PC-9 (cell line): ENCODE data around the gene DEFB124. TPM values are rescaled to one million over a fixed set of nuclear protein-coding genes. Genes with fewer than 3 reads are reported as not detected.
"Not testable (repeated sequence)": the region's sequence is repeated elsewhere in the genome, so short reads cannot be mapped to it uniquely, and the experiment has no call there.

Experiments
- BruUV-seq: library from RNA; stranded (reverse); fragments of 400-500 nt; replicated peaks from 2 replicates; lab custom pipeline; 2021; lab: Mats Ljungman, UMichigan
- CTCF ChIA-PET: fragments of 300-600 bp; sonication (Branson Sonifier 250); formaldehyde crosslinking; loops from one replicate; lab custom pipeline; 2022; ENCODE audit warnings: antibody characterized with exemption; lab: Charles Lee
- POLR2A ChIA-PET: fragments of 300-600 bp; sonication (Branson Sonifier 250); formaldehyde crosslinking; loops from one replicate; lab custom pipeline; 2022; ENCODE audit warnings: antibody characterized with exemption; ENCODE audit not compliant: unreplicated experiment; lab: Charles Lee
- DNase-seq, 2 experiments: peaks; one replicate each; pipeline versions ENCODE4 v3.0.0 to v3.0.0-alpha.2; 2015 to 2022; ENCODE audit warnings: mixed read lengths in 1 of 2
- H2AFZ ChIP-seq: fragments of 200-600 bp; sonication (generic); 2 replicates; pipeline ENCODE4 v1.8.1; 2017; ENCODE audit warnings: antibody characterized with exemption
- H3F3A ChIP-seq: fragments of 200-600 bp; sonication (generic); 2 replicates; pipeline ENCODE4 v1.8.1; 2017; ENCODE audit warnings: antibody characterized with exemption, mild to moderate bottlenecking, low read depth; ENCODE audit not compliant: insufficient read depth
- H3K27ac ChIP-seq: fragments of 200-600 bp; sonication (generic); 2 replicates; pipeline ENCODE4 v1.6.1; 2016; ENCODE audit warnings: mixed run types
- H3K27me3 ChIP-seq: fragments of 200-600 bp; sonication (generic); 2 replicates; pipeline ENCODE4 v1.6.1; 2016; ENCODE audit warnings: low read depth, mixed run types; ENCODE audit not compliant: insufficient read depth
- H3K36me3 ChIP-seq: fragments of 200-600 bp; sonication (generic); 2 replicates; pipeline ENCODE4 v1.6.1; 2016; ENCODE audit warnings: low read depth, mixed run types
- H3K4me1 ChIP-seq: fragments of 200-600 bp; sonication (generic); replicated peaks from 2 replicates; pipeline ENCODE4 v1.6.1; 2016; ENCODE audit warnings: mixed run types; ENCODE audit not compliant: insufficient read depth
- H3K4me2 ChIP-seq: fragments of 200-600 bp; sonication (generic); 2 replicates; pipeline ENCODE4 v1.6.1; 2017; ENCODE audit warnings: mixed run types
- H3K4me3 ChIP-seq: fragments of 200-600 bp; sonication (generic); 2 replicates; pipeline ENCODE4 v1.6.1; 2016; ENCODE audit warnings: mixed run types
- H3K79me2 ChIP-seq: fragments of 200-600 bp; sonication (generic); 2 replicates; pipeline ENCODE4 v1.6.1; 2017; ENCODE audit warnings: low read depth, mixed run types
- H3K9me2 ChIP-seq: fragments of 200-600 bp; sonication (generic); 2 replicates; pipeline ENCODE4 v1.8.1; 2017; ENCODE audit warnings: mild to moderate bottlenecking; ENCODE audit not compliant: insufficient read depth
- H3K9me3 ChIP-seq: fragments of 200-600 bp; sonication (generic); 2 replicates; pipeline ENCODE4 v1.8.1; 2016; ENCODE audit warnings: low read depth; ENCODE audit not compliant: insufficient read depth
- H4K20me1 ChIP-seq: fragments of 200-600 bp; sonication (generic); 2 replicates; pipeline ENCODE4 v1.8.1; 2017; ENCODE audit not compliant: insufficient read depth
- CTCF ChIP-seq: fragments of 200-600 bp; sonication (generic); conservative IDR thresholded peaks from 2 replicates; pipeline ENCODE4 v1.6.1; 2017; ENCODE audit warnings: mixed run types, antibody characterized with exemption, mild to moderate bottlenecking, moderate library complexity
- EZH2 ChIP-seq: fragments of 200-600 bp; sonication (generic); IDR thresholded peaks from 2 replicates; pipeline ENCODE4 v1.8.0; 2017; ENCODE audit warnings: antibody characterized with exemption, low read depth
- intact Hi-C: fragments of 100-400 bp; cut with micrococcal nuclease; formaldehyde crosslinking; loops from one replicate; pipeline ENCODE4 v1.10.0; 2022; ENCODE audit not compliant: unreplicated experiment
- total RNA-seq: library from RNA; stranded (reverse); gene quantifications from 2 replicates; pipeline ENCODE4 v1.2.3, GENCODE V29; 2021

Gene DEFB124
- total RNA-seq, 1 experiment from 2014 or later, result not detected

- no peaks in the 10 kb centered on the region for H4K20me1 ChIP-seq
- H3K4me3 ChIP-seq, result no peak overlapping the region
- ChIA-PET POLR2A (no interaction called here), CTCF (interaction anchor here (0.6 kb wide), 1 partner anchor 94 kb away, joined by 3 read pairs; no protein-coding TSS in a partner anchor)
- no peak overlapping the region for H2AFZ ChIP-seq
- no TSS peak for BruUV-seq
- H3K4me1 ChIP-seq, result peaks cover 12% of the 10 kb centered on the region
- no peaks in the 10 kb centered on the region for H3K9me3 ChIP-seq
- no peaks in the 10 kb centered on the region for H3K36me3 ChIP-seq
- TF ChIP-seq EZH2, result no peak
- TF ChIP-seq CTCF, result no peak
- no peak overlapping the region for H3K27ac ChIP-seq
- H3K79me2 ChIP-seq, result no peaks in the 10 kb centered on the region
- intact Hi-C loops, result no loop called here
- H3F3A ChIP-seq, result peaks cover 1% of the 10 kb centered on the region; the same call in 1 of the 2 replicates
- no peak overlapping the region for H3K4me2 ChIP-seq
- H3K9me2 ChIP-seq, result no peaks in the 10 kb centered on the region
- DNase-seq, result no peak
- H3K27me3 ChIP-seq, result no peaks in the 10 kb centered on the region
Measured at GRCh38 chr20:31508517-31509244, 33.8 kb upstream of the DEFB124 start.

GRCh38 chr20:31505903-31506302 is 31.0 kb upstream of the DEFB124 start:
- Histone ChIP-seq H3K4me2 (0 out of 2 replicates have a peak overlapping the region, but pooled peaks have one; percentile 13), H4K20me1 (no peaks in the 10 kb centered on the region), H3K9me2 (no peaks in the 10 kb centered on the region), H3K79me2 (no peaks in the 10 kb centered on the region), H3F3A (no peaks in the 10 kb centered on the region), H3K4me3 (no peak overlapping the region), H3K9me3 (no peaks in the 10 kb centered on the region), H3K27ac (no peak overlapping the region), H3K36me3 (no peaks in the 10 kb centered on the region), H2AFZ (no peak overlapping the region), H3K4me1 (peaks cover 12% of the 10 kb centered on the region), H3K27me3 (no peaks in the 10 kb centered on the region)
- intact Hi-C loops, result no loop called here
- POLR2A ChIA-PET, result no interaction called here
- CTCF ChIA-PET, result no interaction called here
- BruUV-seq, result no TSS peak
- peak in 1 of 2 experiments; percentile 12 for DNase-seq
- TF ChIP-seq CTCF (no peak), EZH2 (no peak)

GRCh38 chr20:31502884-31503673 is 28.2 kb upstream of the DEFB124 start:
- H3K27me3 ChIP-seq, H3K27ac ChIP-seq, H2AFZ ChIP-seq, POLR2A ChIA-PET, H3K4me2 ChIP-seq, H3K79me2 ChIP-seq, H3K9me2 ChIP-seq, BruUV-seq, H3K36me3 ChIP-seq, H3K9me3 ChIP-seq, H3K4me3 ChIP-seq, H4K20me1 ChIP-seq, H3F3A ChIP-seq: not testable (repeated sequence)
- CTCF ChIA-PET, result interaction anchor here (0.5 to 1.7 kb wide), 12 partner anchors 9 to 1968 kb away, joined by 3 to 22 read pairs (median 4); no protein-coding TSS in a partner anchor
- peak in 1 of 2 experiments; percentile 70 for DNase-seq
- TF ChIP-seq CTCF, result peak; percentile 94
- intact Hi-C loops, result loop anchor here (2.0 kb wide), 2 partner anchors 90 to 190 kb away; no protein-coding TSS in a partner anchor
- peaks cover 12% of the 10 kb centered on the region for H3K4me1 ChIP-seq
